Measurements from ENCODE around the gene PGM2L1.

DNA sequence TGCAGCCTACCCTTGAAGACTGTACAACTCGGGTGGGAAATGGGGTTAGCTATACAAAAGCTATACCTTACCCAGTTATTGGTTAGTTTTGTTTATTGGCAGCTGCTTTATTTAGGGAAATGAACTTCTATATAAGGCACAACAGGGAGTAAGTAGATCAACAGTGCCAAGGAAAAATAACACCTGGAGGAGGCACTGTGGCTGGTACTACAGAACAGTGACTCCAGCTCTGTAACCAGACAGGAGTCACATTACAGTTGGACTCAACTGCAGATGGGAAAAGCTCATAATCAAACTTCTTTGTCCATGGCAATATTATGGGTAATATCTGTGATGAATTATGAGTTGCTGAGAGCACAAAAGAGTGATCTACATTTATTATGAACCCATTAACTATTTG is 100.7 kb downstream of the PGM2L1 start:
- TF ChIP-seq, protein P1, sequence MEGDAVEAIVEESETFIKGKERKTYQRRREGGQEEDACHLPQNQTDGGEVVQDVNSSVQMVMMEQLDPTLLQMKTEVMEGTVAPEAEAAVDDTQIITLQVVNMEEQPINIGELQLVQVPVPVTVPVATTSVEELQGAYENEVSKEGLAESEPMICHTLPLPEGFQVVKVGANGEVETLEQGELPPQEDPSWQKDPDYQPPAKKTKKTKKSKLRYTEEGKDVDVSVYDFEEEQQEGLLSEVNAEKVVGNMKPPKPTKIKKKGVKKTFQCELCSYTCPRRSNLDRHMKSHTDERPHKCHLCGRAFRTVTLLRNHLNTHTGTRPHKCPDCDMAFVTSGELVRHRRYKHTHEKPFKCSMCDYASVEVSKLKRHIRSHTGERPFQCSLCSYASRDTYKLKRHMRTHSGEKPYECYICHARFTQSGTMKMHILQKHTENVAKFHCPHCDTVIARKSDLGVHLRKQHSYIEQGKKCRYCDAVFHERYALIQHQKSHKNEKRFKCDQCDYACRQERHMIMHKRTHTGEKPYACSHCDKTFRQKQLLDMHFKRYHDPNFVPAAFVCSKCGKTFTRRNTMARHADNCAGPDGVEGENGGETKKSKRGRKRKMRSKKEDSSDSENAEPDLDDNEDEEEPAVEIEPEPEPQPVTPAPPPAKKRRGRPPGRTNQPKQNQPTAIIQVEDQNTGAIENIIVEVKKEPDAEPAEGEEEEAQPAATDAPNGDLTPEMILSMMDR (IDR thresholded peaks at IDR 0.05; ENCODE audit: insufficient read depth, low read length, poor library complexity, severe bottlenecking), result no peak
- no peak for TF ChIP-seq EZH2phosphoT487 (conservative IDR thresholded peaks at IDR 0.05; ENCODE audit: low read length)
